Sigmoid colon (tissue), 7 donors: ENCODE results near the gene BTNL9. TPM values are rescaled to one million over a fixed set of nuclear protein-coding genes. Genes with fewer than 3 reads are reported as not detected.

Experiments
- DNase-seq: peaks from one replicate; pipeline ENCODE4 v3.0.0-alpha.2; 2019
- H3K27ac ChIP-seq, 4 donors: fragments of 200-600 bp; sonication (generic); one replicate each; pipeline ENCODE4 v1.5.1; 2016 to 2019; ENCODE audit warnings: mild to moderate bottlenecking in 1 of 4
- H3K27me3 ChIP-seq, 3 donors: fragments of 200-600 bp; sonication (generic); one replicate each; pipeline ENCODE4 v1.5.1; 2019; ENCODE audit warnings: mild to moderate bottlenecking in 1 of 3
- H3K36me3 ChIP-seq, 4 donors: fragments of 200-600 bp; sonication (generic); one replicate each; pipeline ENCODE4 v1.5.1; 2016 to 2019
- H3K4me1 ChIP-seq, 4 donors: fragments of 200-600 bp; sonication (generic); one replicate each; pipeline ENCODE4 v1.5.1; 2017 to 2019
- H3K4me3 ChIP-seq, 4 donors: fragments of 200-600 bp; sonication (generic); one replicate each; pipeline ENCODE4 v1.5.1; 2017 to 2019; ENCODE audit warnings: mild to moderate bottlenecking in 2 of 4, moderate library complexity in 1 of 4
- H3K9me3 ChIP-seq, 4 donors: fragments of 200-600 bp in 3 of 4; sonication (generic) in 3 of 4; one replicate each; pipeline versions ENCODE4 v1.5.1 to v1.6.1; 2013 to 2019
- CTCF ChIP-seq, 4 experiments: fragments of 450-650 bp in 3 of 4; fragments of 200-600 bp in 1 of 4; IDR thresholded peaks; one replicate each; pipeline ENCODE4 v1.5.1; 2016 to 2019; ENCODE audit warnings: antibody characterized with exemption in 4 of 4, mild to moderate bottlenecking in 3 of 4, moderate library complexity in 2 of 4
- EP300 ChIP-seq, 4 donors: sonication (generic); formaldehyde crosslinking; IDR thresholded peaks; one replicate each; pipeline ENCODE4 v1.6.1; 2017; ENCODE audit warnings: antibody characterized with exemption in 4 of 4
- POLR2A ChIP-seq, 2 donors: fragments of 450-650 bp; IDR thresholded peaks; one replicate each; pipeline ENCODE4 v1.6.1; 2016; ENCODE audit warnings: antibody characterized with exemption in 2 of 2, mild to moderate bottlenecking in 2 of 2, moderate library complexity in 2 of 2
- POLR2AphosphoS5 ChIP-seq, 4 donors: sonication (generic); formaldehyde crosslinking; IDR thresholded peaks; one replicate each; pipeline ENCODE4 v1.6.1; 2017; ENCODE audit warnings: antibody characterized with exemption in 4 of 4
- WGBS, 2 donors: extraction: QIAGEN DNeasy Blood & Tissue Kit; methylation state at CpG; one replicate each; pipeline ENCODE4 v1.1.7; 2013; 5-methylcytosine and 5-hydroxymethylcytosine counted together
- intact Hi-C: fragments of 100-400 bp; cut with DNase I; formaldehyde crosslinking; loops from one replicate; pipeline ENCODE4 v1.15.1; 2023
- polyA plus RNA-seq, 3 donors: library from polyadenylated mRNA; stranded (reverse); fragments of 200-250 nt; gene quantifications; one replicate each; pipeline ENCODE4 v1.2.3, GENCODE V29; 2013
- total RNA-seq, 4 donors: library from RNA; depleted of rRNA; stranded (reverse); fragments of >200 nt; gene quantifications; one replicate each; pipeline ENCODE4 v1.1.0, GENCODE V29; 2016
- donor health status: healthy with polysubstance abuse.
- donor health status: Bipolar disorder and iron deficiency.
- donor health status: healthy.

The BTNL9 gene
- total and polyA plus RNA-seq, 7 donors, result 0.46 to 34.9 (median 5.0) TPM

DNA sequence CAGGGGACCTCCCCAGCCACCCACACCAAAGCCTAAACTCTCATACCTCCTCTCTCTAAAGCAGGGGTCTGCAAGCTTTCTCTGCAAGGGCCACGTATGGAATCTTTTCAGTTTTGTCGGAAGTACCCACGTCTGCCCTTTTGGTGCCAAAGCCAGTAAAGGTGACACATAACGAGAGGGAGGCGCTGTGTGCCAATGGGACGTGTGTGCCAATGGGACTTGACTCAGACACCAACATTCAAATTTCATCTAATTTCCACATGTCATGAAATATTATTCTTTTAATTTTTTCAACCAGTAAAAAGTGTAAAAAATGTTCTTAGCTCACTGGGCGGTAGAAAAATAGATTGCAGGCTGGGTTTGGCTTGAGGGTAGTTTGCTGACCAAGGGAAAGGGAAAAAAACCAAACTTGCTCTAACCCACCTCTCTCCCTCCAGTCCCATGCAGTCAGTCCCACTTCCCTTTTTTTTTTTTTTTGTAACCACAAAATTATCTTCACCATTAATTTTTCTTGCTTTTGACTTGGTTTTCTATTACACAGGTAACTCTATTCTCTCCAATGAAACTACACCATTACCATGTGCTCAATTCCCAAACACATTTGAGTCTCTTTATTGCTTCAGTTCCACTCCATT lies 65.4 kb downstream of the BTNL9 start:
- WGBS, 2 donors, result 42 to 64% methylated on average over 7 of the region's 7 CpGs
- no peaks in the 10 kb centered on the region for H3K36me3 ChIP-seq
- no peak for TF ChIP-seq CTCF (IDR thresholded peaks at IDR 0.05)
- TF ChIP-seq POLR2A (IDR thresholded peaks at IDR 0.05), result no peak
- no peak for TF ChIP-seq EP300 (IDR thresholded peaks at IDR 0.05)
- TF ChIP-seq POLR2AphosphoS5 (IDR thresholded peaks at IDR 0.05), result no peak
- H3K27me3 ChIP-seq, result peaks cover 2 to 68% (median 47%) of the 10 kb centered on the region in 3 donors
- H3K4me3 ChIP-seq, result no peak overlapping the region
- peaks cover 0 to under 1% (median under 1%) of the 10 kb centered on the region in 4 donors for H3K4me1 ChIP-seq
- intact Hi-C loops, result no loop called here
- no peak for DNase-seq
- H3K27ac ChIP-seq, result no peak overlapping the region
- no peaks in the 10 kb centered on the region for H3K9me3 ChIP-seq

DNA sequence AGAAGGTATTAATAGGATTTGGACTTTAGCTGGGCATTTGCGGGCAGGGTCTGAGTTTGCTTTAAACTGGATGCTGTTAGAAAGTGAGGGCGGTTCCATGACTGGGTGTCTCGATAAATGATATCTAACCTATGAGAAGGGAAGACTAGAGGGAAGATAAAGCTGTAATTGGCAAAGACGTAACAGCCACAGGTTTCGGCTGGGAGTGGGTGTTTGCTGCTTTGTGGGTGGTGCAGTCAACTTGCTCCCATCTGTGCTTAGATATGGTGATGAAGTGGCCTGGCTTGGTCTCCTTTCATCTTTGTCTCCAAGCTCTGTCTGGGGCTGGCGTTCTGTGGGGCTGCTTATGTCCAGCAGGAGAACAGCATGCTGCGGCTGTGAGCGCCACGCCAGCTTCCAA lies 67.6 kb downstream of the BTNL9 start:
- TF ChIP-seq POLR2A (IDR thresholded peaks at IDR 0.05) (no peak), POLR2AphosphoS5 (IDR thresholded peaks at IDR 0.05) (no peak), CTCF (IDR thresholded peaks at IDR 0.05) (no peak), EP300 (IDR thresholded peaks at IDR 0.05) (no peak)
- no peak overlapping the region for H3K27ac ChIP-seq
- WGBS, 2 donors, result 73 to 78% methylated on average over 9 of the region's 9 CpGs
- no peaks in the 10 kb centered on the region for H3K36me3 ChIP-seq
- H3K4me3 ChIP-seq, result no peak overlapping the region
- no peaks in the 10 kb centered on the region for H3K9me3 ChIP-seq
- DNase-seq, result no peak
- intact Hi-C loops, result no loop called here
- H3K27me3 ChIP-seq, result peaks cover 7 to 89% (median 54%) of the 10 kb centered on the region in 3 donors
- H3K4me1 ChIP-seq, result no peaks in the 10 kb centered on the region

DNA sequence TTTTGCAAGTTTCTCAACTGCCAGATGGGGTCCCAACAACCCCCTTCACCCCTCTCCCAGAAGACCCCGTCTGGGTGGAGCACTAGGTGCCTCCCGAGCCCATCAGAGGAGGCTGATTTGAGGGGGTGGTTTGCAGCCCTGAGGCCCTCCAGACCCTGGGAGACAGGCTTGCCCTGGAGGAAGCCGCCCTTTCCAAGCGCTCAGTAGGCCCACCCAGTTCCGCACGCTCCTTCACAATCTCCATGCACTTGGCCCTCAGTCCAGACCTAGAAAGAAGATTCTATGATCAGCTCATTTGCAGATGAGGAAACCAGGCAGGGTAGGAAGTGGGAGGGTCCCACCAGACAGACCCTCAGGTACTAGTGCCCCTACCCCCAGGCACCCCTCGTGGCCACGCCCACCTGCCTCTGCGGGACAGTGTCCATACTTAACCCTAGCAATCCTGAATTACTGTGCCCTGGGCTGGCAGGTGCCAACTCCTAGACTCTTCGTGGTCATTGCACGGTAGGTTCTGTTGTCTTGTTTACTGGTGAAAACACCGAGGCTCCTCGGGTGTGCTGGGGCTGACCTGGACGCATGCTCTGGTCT lies 68.6 kb downstream of the BTNL9 start:
- no peak for DNase-seq
- Histone ChIP-seq H3K4me3 (no peak overlapping the region), H3K4me1 (no peaks in the 10 kb centered on the region), H3K27ac (no peak overlapping the region), H3K9me3 (no peaks in the 10 kb centered on the region), H3K36me3 (no peaks in the 10 kb centered on the region), H3K27me3 (peaks cover 5 to 91% (median 54%) of the 10 kb centered on the region in 3 donors)
- no peak for TF ChIP-seq EP300 (IDR thresholded peaks at IDR 0.05)
- TF ChIP-seq POLR2A (IDR thresholded peaks at IDR 0.05), result no peak
- TF ChIP-seq POLR2AphosphoS5 (IDR thresholded peaks at IDR 0.05), result no peak
- TF ChIP-seq CTCF (IDR thresholded peaks at IDR 0.05), result no peak
- whole genome bisulfite sequencing, 2 donors, result 62 to 73% methylated on average over 14 of the region's 14 CpGs
- intact Hi-C loops, result no loop called here

GRCh38 chr5:181109489-181110013 lies 69.5 kb downstream of the BTNL9 start:
- H3K36me3 ChIP-seq, result no peaks in the 10 kb centered on the region
- H3K27ac ChIP-seq, result no peak overlapping the region
- intact Hi-C loops, result no loop called here
- H3K4me1 ChIP-seq, result no peaks in the 10 kb centered on the region
- H3K9me3 ChIP-seq, result peaks cover 0 to 3% (median 1%) of the 10 kb centered on the region in 4 donors
- no peak overlapping the region for H3K4me3 ChIP-seq
- WGBS, 2 donors, result 55 to 57% methylated on average over 11 of the region's 11 CpGs
- peak; percentile 45 for DNase-seq
- TF ChIP-seq POLR2AphosphoS5 (IDR thresholded peaks at IDR 0.05) (no peak), EP300 (IDR thresholded peaks at IDR 0.05) (no peak), POLR2A (IDR thresholded peaks at IDR 0.05) (no peak), CTCF (IDR thresholded peaks at IDR 0.05) (no peak)
- peaks cover 13 to 94% (median 57%) of the 10 kb centered on the region in 3 donors for H3K27me3 ChIP-seq
